CD4-positive, alpha-beta memory T cell (primary cell): ENCODE measurements around the gene PAX8. TPM values are rescaled to one million over a fixed set of nuclear protein-coding genes. Genes with fewer than 3 reads are reported as not detected.
"Not testable (repeated sequence)": the region's sequence is repeated elsewhere in the genome, so short reads cannot be mapped to it uniquely, and the experiment has no call there.

Experiments
- CTCF ChIA-PET: fragments of 350-600 bp; sonication (Branson Sonifier 250); formaldehyde crosslinking; loops from one replicate; lab custom pipeline; 2021; ENCODE audit warnings: inconsistent platforms; ENCODE audit not compliant: partially characterized antibody; lab: Charles Lee
- POLR2A ChIA-PET: fragments of 350-600 bp; sonication (Branson Sonifier 250); formaldehyde crosslinking; loops from one replicate; lab custom pipeline; 2021; ENCODE audit not compliant: partially characterized antibody; lab: Charles Lee
- DNase-seq, 5 donors: peaks; one replicate each; pipeline versions ENCODE4 v3.0.0 to v3.0.0-alpha.2; 2020 to 2022; ENCODE audit warnings: mixed read lengths in 1 of 5
- H3K27ac ChIP-seq: one replicate; pipeline ENCODE4 v1.7.0; 2013; ENCODE audit warnings: low read depth, low read length
- H3K27me3 ChIP-seq: 2 replicates; pipeline ENCODE4 v1.7.0; 2013; ENCODE audit warnings: mild to moderate bottlenecking, low read length, moderate library complexity; ENCODE audit not compliant: insufficient read depth
- H3K36me3 ChIP-seq: 2 replicates; pipeline ENCODE4 v1.7.0; 2013; ENCODE audit warnings: mild to moderate bottlenecking, low read length, moderate library complexity; ENCODE audit not compliant: insufficient read depth
- H3K4me1 ChIP-seq: 2 replicates; pipeline ENCODE4 v1.7.0; 2013; ENCODE audit warnings: mild to moderate bottlenecking, low read length, moderate library complexity; ENCODE audit not compliant: insufficient read depth
- H3K4me3 ChIP-seq, 2 donors: one replicate each; pipeline ENCODE4 v1.7.0; 2013; ENCODE audit warnings: low read length in 2 of 2, mild to moderate bottlenecking in 1 of 2
- H3K9me3 ChIP-seq, 2 donors: one replicate each; pipeline ENCODE4 v1.7.0; 2013; ENCODE audit warnings: low read length in 2 of 2, control low read depth in 1 of 2; ENCODE audit not compliant: control insufficient read depth in 1 of 2
- H3K27ac Mint-ChIP-seq, 7 donors: one replicate each; pipeline ENCODE4 v1.8.0; 2020 to 2021; ENCODE audit warnings: mixed read lengths in 7 of 7, mild to moderate bottlenecking in 6 of 7, inconsistent platforms in 3 of 7, moderate library complexity in 3 of 7
- H3K27me3 Mint-ChIP-seq, 2 donors: one replicate each; pipeline ENCODE4 v1.8.0; 2020 to 2021; ENCODE audit warnings: mixed read lengths in 2 of 2
- H3K36me3 Mint-ChIP-seq, 2 donors: one replicate each; pipeline ENCODE4 v1.8.0; 2020 to 2021; ENCODE audit warnings: mixed read lengths in 2 of 2, inconsistent platforms in 1 of 2, mild to moderate bottlenecking in 1 of 2
- H3K4me1 Mint-ChIP-seq, 4 donors: one replicate each; pipeline ENCODE4 v1.8.0; 2020 to 2021; ENCODE audit warnings: mixed read lengths in 4 of 4, mild to moderate bottlenecking in 1 of 4
- H3K4me3 Mint-ChIP-seq, 8 donors: one replicate each; pipeline ENCODE4 v1.8.0; 2020 to 2021; ENCODE audit warnings: mixed read lengths in 8 of 8, mild to moderate bottlenecking in 7 of 8, moderate library complexity in 6 of 8, inconsistent platforms in 3 of 8
- H3K9me3 Mint-ChIP-seq, 8 donors: one replicate each; pipeline ENCODE4 v1.8.0; 2020 to 2021; ENCODE audit warnings: mixed read lengths in 8 of 8, mild to moderate bottlenecking in 5 of 8, inconsistent platforms in 3 of 8, moderate library complexity in 1 of 8
- intact Hi-C: fragments of 100-400 bp; cut with micrococcal nuclease; formaldehyde crosslinking; loops from one replicate; pipeline ENCODE4 v1.15.1; 2023
- polyA plus RNA-seq, 2 donors: library from polyadenylated mRNA; unstranded; fragments of 300-500 nt; fragmentation: Illumina TruSeq; gene quantifications; one replicate each; pipeline ENCODE4 v1.2.3, GENCODE V29; 2021
- total RNA-seq, 2 experiments: library from RNA; stranded (reverse); gene quantifications; one replicate each; pipeline ENCODE4 v1.2.3, GENCODE V29; 2021

Gene PAX8
- total and polyA plus RNA-seq, 4 experiments from 2014 or later: 0.19 to 2.3 (median 1.3) TPM

- H3K4me3 ChIP-seq, POLR2A ChIA-PET, H3K36me3 ChIP-seq, H3K4me3 Mint-ChIP-seq, H3K27ac ChIP-seq, H3K4me1 Mint-ChIP-seq, H3K27ac Mint-ChIP-seq, H3K4me1 ChIP-seq, H3K9me3 Mint-ChIP-seq, H3K27me3 ChIP-seq, H3K9me3 ChIP-seq, intact Hi-C loops, H3K36me3 Mint-ChIP-seq: not testable (repeated sequence)
- peak in 2 of 5 donors; percentile 11 to 23 for DNase-seq
- CTCF ChIA-PET: interaction anchor here (0.6 to 1.3 kb wide), 4 partner anchors 11 to 1177 kb away, joined by 3 to 4 read pairs (median 3); no protein-coding TSS in a partner anchor
- H3K27me3 Mint-ChIP-seq: peaks cover 0 to 17% of the 10 kb centered on the region in 2 donors
These were observed 18.9 kb upstream of the PAX8 start for GRCh38 chr2:113297590-113297989.

DNA sequence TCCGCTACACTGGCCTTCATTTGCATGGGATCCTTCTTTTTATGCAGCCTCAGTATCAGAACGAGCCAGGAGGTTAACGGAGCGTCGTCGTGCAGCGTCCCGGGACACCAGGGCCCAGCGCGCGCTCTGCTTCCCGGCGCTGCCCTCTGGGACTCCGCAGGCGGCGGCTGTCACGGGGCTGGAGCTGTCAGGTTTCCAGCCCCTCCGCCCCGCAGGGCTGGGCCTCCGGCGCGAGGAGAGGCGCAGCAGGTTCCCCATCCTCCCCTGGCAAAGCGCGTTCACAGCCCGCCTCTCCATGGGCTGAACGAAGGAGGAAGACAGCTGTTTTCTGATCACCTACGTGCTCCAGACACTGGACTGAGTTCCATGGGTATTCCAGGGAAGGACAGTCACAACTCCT lies 12.5 kb upstream of the PAX8 start:
- no peaks in the 10 kb centered on the region for H3K4me1 Mint-ChIP-seq
- H3K4me1 ChIP-seq: no peaks in the 10 kb centered on the region
- intact Hi-C loops: no loop called here
- CTCF ChIA-PET: no interaction called here
- DNase-seq: no peak
- no peak overlapping the region for H3K27ac ChIP-seq
- POLR2A ChIA-PET: no interaction called here
- no peaks in the 10 kb centered on the region for H3K9me3 Mint-ChIP-seq
- H3K9me3 ChIP-seq: no peaks in the 10 kb centered on the region
- no peak overlapping the region for H3K4me3 ChIP-seq
- peaks cover 11 to 19% of the 10 kb centered on the region in 2 donors for H3K27me3 Mint-ChIP-seq
- H3K27ac Mint-ChIP-seq: no peak overlapping the region
- H3K36me3 ChIP-seq: no peaks in the 10 kb centered on the region
- no peaks in the 10 kb centered on the region for H3K27me3 ChIP-seq
- no peaks in the 10 kb centered on the region for H3K36me3 Mint-ChIP-seq
- H3K4me3 Mint-ChIP-seq: no peak overlapping the region

GRCh38 chr2:113288674-113289149 lies 10.0 kb upstream of the PAX8 start:
- intact Hi-C loops, H3K4me3 Mint-ChIP-seq, CTCF ChIA-PET, H3K9me3 Mint-ChIP-seq, H3K36me3 Mint-ChIP-seq, H3K36me3 ChIP-seq, H3K27me3 ChIP-seq, H3K27ac Mint-ChIP-seq, DNase-seq, H3K4me3 ChIP-seq, H3K9me3 ChIP-seq, H3K4me1 ChIP-seq, H3K4me1 Mint-ChIP-seq, H3K27ac ChIP-seq, POLR2A ChIA-PET: not testable (repeated sequence)
- peaks cover 11 to 14% of the 10 kb centered on the region in 2 donors for H3K27me3 Mint-ChIP-seq

DNA sequence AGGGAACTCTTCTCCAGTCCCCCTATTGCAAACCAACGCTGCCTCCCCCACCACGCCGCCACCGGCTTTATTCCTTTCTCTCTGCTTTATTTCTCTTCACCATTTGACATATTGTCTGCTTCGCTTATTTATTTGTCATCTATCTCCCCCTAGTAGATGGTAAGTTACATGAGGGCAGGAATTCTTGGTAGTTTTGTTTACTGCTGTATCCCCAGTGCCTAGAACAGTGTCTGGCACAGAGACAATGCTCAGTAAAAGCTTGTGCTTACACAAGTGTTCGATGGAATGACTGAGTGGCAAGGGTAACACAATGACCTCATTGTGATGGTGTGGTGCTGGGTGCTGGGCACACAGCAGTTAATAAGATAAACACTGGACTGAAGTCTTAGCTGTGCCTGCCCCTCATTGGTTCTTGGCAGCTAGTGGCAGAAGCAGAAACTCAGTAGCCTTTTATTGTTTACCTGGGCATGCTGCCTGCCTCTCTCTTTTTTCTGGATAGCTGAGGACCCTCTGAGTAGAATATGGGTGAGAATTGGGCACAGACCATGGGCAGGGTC lies 9.5 kb upstream of the PAX8 start:
- POLR2A ChIA-PET: interaction anchor here (1.3 kb wide), 1 partner anchor 11 kb away, joined by 3 read pairs; no protein-coding TSS in a partner anchor
- H3K4me3 ChIP-seq, DNase-seq, H3K27me3 ChIP-seq, H3K36me3 ChIP-seq, H3K4me1 ChIP-seq, H3K9me3 Mint-ChIP-seq, CTCF ChIA-PET, intact Hi-C loops, H3K27ac ChIP-seq, H3K9me3 ChIP-seq, H3K4me3 Mint-ChIP-seq, H3K4me1 Mint-ChIP-seq, H3K36me3 Mint-ChIP-seq: not testable (repeated sequence)
- Mint-ChIP-seq H3K27ac (peak overlapping the region in 1 of 7 donors; percentile 30), H3K27me3 (peaks cover 8 to 11% of the 10 kb centered on the region in 2 donors)

DNA sequence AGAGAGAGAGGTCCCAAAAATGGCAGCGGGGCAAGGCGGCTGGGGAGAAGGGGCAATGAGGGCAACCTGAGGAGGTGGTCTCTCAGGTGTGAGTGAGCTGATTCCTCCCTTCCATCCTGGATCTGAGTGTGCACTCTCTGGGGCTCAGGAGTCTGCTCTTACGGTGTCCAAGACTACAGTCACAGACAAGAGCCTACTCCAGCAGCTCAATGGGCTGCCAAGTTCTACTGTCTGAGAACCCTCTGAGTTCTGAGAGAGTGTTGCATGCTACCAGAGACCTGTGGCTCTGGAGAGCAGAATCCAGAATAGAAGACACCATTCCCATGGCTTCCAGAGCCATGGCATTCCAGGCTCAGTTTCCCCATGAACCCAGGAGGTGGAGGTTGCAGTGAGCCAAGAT lies 7.1 kb upstream of the PAX8 start:
- Histone ChIP-seq H3K36me3 (no peaks in the 10 kb centered on the region), H3K27me3 (no peaks in the 10 kb centered on the region), H3K4me3 (no peak overlapping the region), H3K27ac (no peak overlapping the region), H3K9me3 (no peaks in the 10 kb centered on the region), H3K4me1 (no peaks in the 10 kb centered on the region)
- Mint-ChIP-seq H3K36me3 (no peaks in the 10 kb centered on the region), H3K9me3 (no peaks in the 10 kb centered on the region), H3K27me3 (peaks cover 0 to 9% of the 10 kb centered on the region in 2 donors), H3K4me1 (no peaks in the 10 kb centered on the region), H3K27ac (no peak overlapping the region), H3K4me3 (no peak overlapping the region)
- POLR2A ChIA-PET: no interaction called here
- DNase-seq: no peak
- intact Hi-C loops: no loop called here
- CTCF ChIA-PET: no interaction called here

DNA sequence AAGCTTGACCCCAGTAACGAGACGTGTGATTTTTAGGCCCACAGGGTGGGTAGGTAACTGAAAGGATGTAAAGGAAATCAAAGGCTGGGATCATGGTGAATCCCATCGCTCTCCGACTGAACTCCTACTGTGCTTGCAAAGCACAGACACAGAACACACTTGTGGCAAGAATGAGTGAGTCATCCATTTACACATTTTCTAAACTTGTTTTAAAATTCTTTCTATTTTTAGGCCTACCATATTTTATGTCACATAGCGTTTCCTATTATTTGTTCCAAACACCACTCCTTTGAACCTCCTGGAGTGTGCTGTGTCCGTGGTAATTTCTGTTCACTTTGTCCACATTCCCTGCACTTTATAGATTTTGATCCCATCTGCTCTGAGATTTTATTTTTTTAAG lies 6.3 kb upstream of the PAX8 start:
- H3K36me3 ChIP-seq, H3K27ac ChIP-seq, POLR2A ChIA-PET, H3K4me1 Mint-ChIP-seq, H3K27me3 Mint-ChIP-seq, DNase-seq, H3K9me3 Mint-ChIP-seq, intact Hi-C loops, CTCF ChIA-PET, H3K36me3 Mint-ChIP-seq, H3K4me3 ChIP-seq, H3K4me1 ChIP-seq, H3K4me3 Mint-ChIP-seq, H3K9me3 ChIP-seq, H3K27me3 ChIP-seq: not testable (repeated sequence)
- peak overlapping the region in 1 of 7 donors; percentile 2 for H3K27ac Mint-ChIP-seq

GRCh38 chr2:113284476-113284875 lies 5.8 kb upstream of the PAX8 start:
- H3K4me1 Mint-ChIP-seq: peaks cover 0 to 4% (median 0%) of the 10 kb centered on the region in 4 donors
- CTCF ChIA-PET: no interaction called here
- Histone ChIP-seq H3K4me3 (no peak overlapping the region), H3K4me1 (no peaks in the 10 kb centered on the region), H3K27me3 (no peaks in the 10 kb centered on the region), H3K9me3 (no peaks in the 10 kb centered on the region), H3K36me3 (no peaks in the 10 kb centered on the region), H3K27ac (no peak overlapping the region)
- no peaks in the 10 kb centered on the region for H3K36me3 Mint-ChIP-seq
- no peak overlapping the region for H3K4me3 Mint-ChIP-seq
- DNase-seq: no peak
- intact Hi-C loops: no loop called here
- POLR2A ChIA-PET: no interaction called here
- no peak overlapping the region for H3K27ac Mint-ChIP-seq
- peaks cover 9 to 11% of the 10 kb centered on the region in 2 donors for H3K27me3 Mint-ChIP-seq
- H3K9me3 Mint-ChIP-seq: no peaks in the 10 kb centered on the region
